Motor neuron (in vitro differentiated cells): Measurements from ENCODE around the gene GGCX. TPM values are rescaled to one million over a fixed set of nuclear protein-coding genes. Genes with fewer than 3 reads are reported as not detected.
"Not testable (repeated sequence)": the region's sequence is repeated elsewhere in the genome, so short reads cannot be mapped to it uniquely, and the experiment has no call there.

Experiments
- ATAC-seq, 8 experiments: fragments of 200-7000 bp; cut with Tn5 transposase; replicated peaks in 6 of 8; 2 replicates each; pipeline ENCODE4 v1.8.0; 2021; ENCODE audit warnings: mild to moderate bottlenecking in 8 of 8, moderate library complexity in 8 of 8
- H3K27ac ChIP-seq, 2 donors: fragments of 250-450 bp; sonication (Bioruptor Pico); 2 replicates each; pipeline ENCODE4 v1.9.0; 2021; ENCODE audit warnings: antibody characterized with exemption in 2 of 2, mild to moderate bottlenecking in 2 of 2, moderate library complexity in 1 of 2
- H3K4me1 ChIP-seq, 2 donors: fragments of 250-450 bp; sonication (Bioruptor Pico); replicated peaks in 1 of 2; 2 replicates each; pipeline ENCODE4 v1.6.1; 2021; ENCODE audit warnings: antibody characterized with exemption in 2 of 2, mild to moderate bottlenecking in 2 of 2, moderate library complexity in 1 of 2
- H3K4me3 ChIP-seq, 5 donors: fragments of 250-450 bp; sonication (Bioruptor Pico); 2 replicates each; pipeline ENCODE4 v1.9.0; 2021; ENCODE audit warnings: antibody characterized with exemption in 5 of 5, mild to moderate bottlenecking in 5 of 5, moderate library complexity in 4 of 5
- WGBS, 10 experiments: fragments of 450-650 bp; shearing (Covaris generic); methylation state at CpG; one replicate each; pipeline ENCODE4 v1.0.0; 2022; 5-methylcytosine and 5-hydroxymethylcytosine counted together
- in situ Hi-C, 9 experiments: fragments of 400-800 bp; cut with MboI; loops; one replicate each; pipeline ENCODE4 v1.15.0; 2021; ENCODE audit warnings: low sequenced_read_pairs in 9 of 9, low pct_unique_long_range_greater_than_20kb in 2 of 9; ENCODE audit not compliant: unreplicated experiment in 9 of 9
- total RNA-seq, 8 experiments: library from RNA; unstranded; fragments of 300-600 nt; gene quantifications; 2 replicates each; pipeline versions ENCODE4 v1.2.3 to v1.2.4, GENCODE V29; 2022

GGCX gene
- total RNA-seq, 8 experiments from 2014 or later: 16.1 to 40.2 (median 26.6) TPM

DNA sequence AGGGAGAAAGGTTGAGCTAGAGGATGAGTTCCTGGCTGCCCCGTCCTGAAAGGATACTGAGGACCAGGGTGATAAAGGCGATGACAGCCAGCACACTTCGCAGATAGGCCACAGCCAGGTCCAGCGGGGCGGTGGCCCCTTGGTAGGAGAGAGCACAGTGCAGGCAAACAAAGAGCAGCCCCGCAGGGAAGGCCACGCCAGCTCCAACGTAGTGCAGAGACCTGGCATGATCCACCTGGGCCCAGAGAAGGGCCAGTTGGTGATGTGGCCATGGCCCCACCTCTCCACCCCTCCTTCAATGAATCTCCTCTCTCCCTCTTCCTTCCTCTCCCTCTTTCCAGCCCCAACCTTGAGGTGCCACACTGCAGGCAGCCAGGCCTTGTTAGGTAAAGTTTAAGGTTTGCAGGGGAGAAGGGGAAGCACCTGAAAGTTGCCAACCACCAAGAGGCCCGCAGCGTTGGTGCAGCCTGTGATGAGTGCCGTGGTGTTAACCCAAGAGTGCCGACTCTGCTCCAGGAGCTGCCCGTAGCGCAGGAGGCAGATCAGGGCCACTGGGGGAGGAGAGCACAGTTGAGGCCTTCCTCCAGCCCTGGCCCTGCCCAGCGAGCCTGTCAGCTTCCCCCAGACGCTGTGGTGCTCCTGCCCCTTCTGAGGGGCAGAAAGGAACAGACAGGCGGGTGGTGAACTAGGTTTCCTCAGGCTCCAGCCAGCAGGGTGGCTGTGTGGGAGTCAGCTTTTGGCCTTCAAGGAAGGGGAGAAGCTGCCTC is 38.4 kb upstream of the GGCX start:
- no peak for ATAC-seq
- in situ Hi-C loops: no loop called here
- peaks cover 17 to 19% of the 10 kb centered on the region in 2 donors for H3K4me1 ChIP-seq
- no peak overlapping the region for H3K27ac ChIP-seq
- H3K4me3 ChIP-seq: no peak overlapping the region
- WGBS, 10 experiments: 70 to 100% (median 93%) methylated on average over 1 to 5 of the region's 17 CpGs; no CpG with 5 or more reads in 5 of the 10 experiments

- peaks cover 19 to 21% of the 10 kb centered on the region in 2 donors for H3K4me1 ChIP-seq
- no peak for ATAC-seq
- no peak overlapping the region for H3K4me3 ChIP-seq
- in situ Hi-C loops: no loop called here
- WGBS, 10 experiments: 27 to 88% (median 79%) methylated on average over 2 to 11 of the region's 14 CpGs; no CpG with 5 or more reads in 5 of the 10 experiments
- H3K27ac ChIP-seq: no peak overlapping the region
These were observed 37.5 kb upstream of the GGCX start for GRCh38 chr2:85598594-85599340.

DNA sequence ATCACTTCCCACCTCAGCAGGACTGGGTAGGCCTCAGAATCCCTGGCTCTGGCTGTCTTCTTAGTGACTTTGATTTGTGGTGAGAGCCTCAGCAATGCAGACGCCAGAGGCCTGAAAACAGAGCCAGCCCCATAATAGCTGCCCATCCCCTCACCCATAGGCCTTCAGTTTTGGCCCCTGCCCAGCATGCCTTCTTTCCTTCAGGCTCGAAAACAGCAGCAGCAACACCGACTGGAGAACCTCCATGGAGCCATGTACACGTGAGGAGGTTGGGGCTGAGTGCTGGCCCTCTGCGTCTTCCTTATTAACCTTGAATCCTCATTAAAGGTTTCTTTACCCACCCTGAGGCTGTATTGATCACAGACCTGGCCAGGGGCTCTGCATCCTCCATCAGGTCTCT is 35.9 kb upstream of the GGCX start:
- H3K4me1 ChIP-seq: peaks cover 15 to 17% of the 10 kb centered on the region in 2 donors
- no peak overlapping the region for H3K4me3 ChIP-seq
- no peak for ATAC-seq
- in situ Hi-C loops: no loop called here
- H3K27ac ChIP-seq: no peak overlapping the region
- 60 to 100% (median 74%) methylated on average over 1 to 5 of the region's 5 CpGs; no CpG with 5 or more reads in 6 of the 10 experiments for WGBS, 10 experiments

DNA sequence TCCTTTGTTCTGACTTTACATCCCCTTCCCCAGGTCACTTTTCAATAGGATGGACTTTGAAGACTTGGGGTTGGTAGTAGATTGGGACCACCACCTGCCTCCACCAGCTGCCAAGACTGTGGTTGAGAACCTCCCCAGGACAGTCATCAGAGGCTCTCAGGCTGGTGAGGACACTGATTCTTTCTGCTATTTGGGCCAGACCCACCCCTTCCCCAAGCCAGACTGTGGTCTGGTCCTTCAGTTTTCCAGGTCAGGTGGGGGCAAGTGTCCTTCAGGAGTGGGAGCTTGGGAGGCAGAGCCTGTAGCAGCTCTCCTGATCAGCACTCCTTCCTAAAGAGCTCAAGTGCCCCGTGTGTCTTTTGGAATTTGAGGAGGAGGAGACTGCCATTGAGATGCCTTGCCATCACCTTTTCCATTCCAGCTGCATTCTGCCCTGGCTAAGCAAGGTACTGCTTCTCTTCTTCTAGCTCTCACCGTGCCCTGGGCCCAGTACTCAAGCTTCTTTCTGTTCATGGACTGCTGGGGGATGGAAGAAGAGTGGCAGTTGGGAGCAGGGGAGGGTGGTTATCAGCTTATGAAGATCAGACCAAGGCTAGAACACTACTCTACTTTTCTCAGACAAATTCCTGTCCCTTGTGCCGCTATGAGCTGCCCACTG is 35.3 kb upstream of the GGCX start:
- 83 to 100% (median 100%) methylated on average over 1 of the region's 3 CpGs; no CpG with 5 or more reads in 5 of the 10 experiments for WGBS, 10 experiments
- H3K27ac ChIP-seq: no peak overlapping the region
- in situ Hi-C loops: no loop called here
- H3K4me1 ChIP-seq: peaks cover 13 to 16% of the 10 kb centered on the region in 2 donors
- ATAC-seq: no peak
- peak overlapping the region; percentile 48 to 96 (median 86) for H3K4me3 ChIP-seq

DNA sequence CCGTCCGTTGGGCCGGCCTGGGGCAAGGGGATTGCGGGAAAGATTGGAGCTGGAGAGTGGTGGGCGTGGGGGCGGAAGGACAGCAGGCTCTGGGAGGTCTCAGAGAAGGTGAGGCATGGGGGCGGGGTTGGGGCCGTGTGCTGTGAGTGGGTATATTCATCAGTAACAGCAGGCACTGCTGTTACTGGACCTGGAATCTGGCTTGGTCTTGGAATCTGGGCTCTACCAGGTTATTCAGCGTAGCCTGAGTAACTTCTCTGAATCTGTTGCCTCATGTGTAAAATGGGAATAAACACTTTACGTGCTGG is 34.7 kb upstream of the GGCX start:
- in situ Hi-C loops: no loop called here
- Histone ChIP-seq H3K4me3 (peak overlapping the region; percentile 48 to 96 (median 86)), H3K27ac (peak overlapping the region; percentile 81 to 95), H3K4me1 (peaks cover 10 to 13% of the 10 kb centered on the region in 2 donors)
- ATAC-seq: peak in 7 of 8 experiments; percentile 6 to 28 (median 21)
- WGBS, 10 experiments: 0 to 35% (median 0%) methylated on average over 1 to 3 of the region's 10 CpGs; no CpG with 5 or more reads in 6 of the 10 experiments

DNA sequence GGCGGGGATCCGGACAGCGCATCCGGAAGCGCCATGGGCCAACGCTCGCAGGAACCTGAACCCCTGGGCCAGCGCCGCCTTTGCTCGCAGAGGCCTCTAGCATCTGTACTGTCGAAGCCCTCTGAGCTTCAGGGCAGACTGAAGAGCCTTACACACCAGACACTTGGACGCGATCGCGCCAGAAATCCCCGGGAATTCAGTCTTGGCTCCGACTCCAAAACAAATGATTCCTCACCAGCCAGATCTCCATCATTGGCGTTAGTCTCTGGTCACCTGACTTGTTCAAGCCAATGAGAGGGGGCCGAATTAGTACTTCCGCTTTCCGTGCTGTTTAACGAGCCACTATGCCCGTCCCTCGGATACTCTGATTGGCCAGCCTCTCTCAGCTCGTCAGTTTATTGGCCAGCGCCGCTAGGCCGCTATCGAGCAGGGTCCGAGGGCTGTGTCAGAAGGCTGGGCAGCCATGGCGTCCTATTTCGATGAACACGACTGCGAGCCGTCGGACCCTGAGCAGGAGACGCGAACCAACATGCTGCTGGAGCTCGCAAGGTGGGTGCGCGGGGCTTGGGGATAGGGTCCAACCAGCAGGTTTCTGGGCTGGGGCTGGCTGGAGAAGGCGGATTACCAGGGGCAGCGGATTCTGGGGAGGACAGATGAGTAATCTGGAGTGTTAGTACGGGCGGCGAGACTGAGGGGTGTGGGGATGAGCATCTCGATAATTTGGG is 34.2 kb upstream of the GGCX start, which contains the start of gene RNF181:
RNF181 (plus strand) TSS at position 445 of the 725 bp plus-strand sequence; CDS start at position 464, 19 bp downstream.
- in situ Hi-C loops: no loop called here

GRCh38 chr2:85594715-85595300 is 33.5 kb upstream of the GGCX start:
- Histone ChIP-seq H3K27ac (peak overlapping the region; percentile 75 to 95), H3K4me1 (peaks cover 10 to 13% of the 10 kb centered on the region in 2 donors), H3K4me3 (peak overlapping the region; percentile 48 to 96 (median 86))
- no peak for ATAC-seq
- 0 to 33% (median 17%) methylated on average over 1 to 11 of the region's 13 CpGs; no CpG with 5 or more reads in 3 of the 10 experiments for WGBS, 10 experiments
- in situ Hi-C loops: no loop called here

More for the DNA sequence above, 34.2 kb upstream of the GGCX start, which contains the start of gene RNF181:
- WGBS, 10 experiments: 0 to 1% (median 0%) methylated on average over 1 to 30 of the region's 47 CpGs; no CpG with 5 or more reads in 4 of the 10 experiments
- H3K27ac ChIP-seq: peak within 1 kb of the TSS; percentile 81 to 95
- ATAC-seq: peak; percentile 90 to 99 (median 99)
- peak within 1 kb of the TSS; percentile 48 to 96 (median 86) for H3K4me3 ChIP-seq
- peaks cover 10 to 13% of the 10 kb centered on the region in 2 donors for H3K4me1 ChIP-seq

GRCh38 chr2:85593023-85593422 is 31.7 kb upstream of the GGCX start:
- Histone ChIP-seq H3K27ac (no peak overlapping the region), H3K4me3 (no peak overlapping the region), H3K4me1 (peaks cover 10 to 13% of the 10 kb centered on the region in 2 donors)
- no peak for ATAC-seq
- WGBS, 10 experiments: 30 to 67% (median 40%) methylated on average over 1 to 2 of the region's 3 CpGs; no CpG with 5 or more reads in 7 of the 10 experiments
- in situ Hi-C loops: no loop called here

GRCh38 chr2:85592299-85592698 is 31.0 kb upstream of the GGCX start:
- 67 to 87% (median 81%) methylated on average over 1 to 9 of the region's 9 CpGs; no CpG with 5 or more reads in 7 of the 10 experiments for WGBS, 10 experiments
- H3K27ac ChIP-seq, H3K4me3 ChIP-seq, ATAC-seq, in situ Hi-C loops: not testable (repeated sequence)
- peaks cover 10 to 13% of the 10 kb centered on the region in 2 donors for H3K4me1 ChIP-seq

DNA sequence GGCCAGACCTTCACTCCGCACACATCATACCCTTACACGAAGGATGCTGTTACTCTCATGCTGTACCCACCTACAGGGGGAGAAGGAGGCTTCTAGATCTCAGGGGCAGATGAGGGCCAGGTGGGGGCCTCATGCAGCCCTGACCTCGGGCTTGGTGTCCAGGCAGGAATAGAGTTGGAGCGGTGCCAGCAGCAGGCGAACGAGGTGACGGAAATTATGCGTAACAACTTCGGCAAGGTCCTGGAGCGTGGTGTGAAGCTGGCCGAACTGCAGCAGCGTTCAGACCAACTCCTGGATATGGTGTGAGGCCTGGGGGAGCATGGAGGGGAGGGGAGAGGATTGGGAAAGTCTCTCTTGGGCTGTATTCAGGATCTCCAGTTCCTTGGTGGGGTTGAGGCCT is 30.3 kb upstream of the GGCX start:
- no peak for ATAC-seq
- no peak overlapping the region for H3K4me3 ChIP-seq
- 53 to 87% methylated on average over 3 of the region's 12 CpGs; no CpG with 5 or more reads in 8 of the 10 experiments for WGBS, 10 experiments

GRCh38 chr2:85590950-85591349 is 29.7 kb upstream of the GGCX start:
- no peak for ATAC-seq
- Histone ChIP-seq H3K27ac (no peak overlapping the region), H3K4me3 (no peak overlapping the region), H3K4me1 (peaks cover 5 to 8% of the 10 kb centered on the region in 2 donors)
- in situ Hi-C loops: no loop called here
- WGBS, 10 experiments: 42 to 63% methylated on average over 2 of the region's 2 CpGs; no CpG with 5 or more reads in 8 of the 10 experiments

More for the DNA sequence above, 30.3 kb upstream of the GGCX start:
- H3K27ac ChIP-seq: no peak overlapping the region
- in situ Hi-C loops: no loop called here
- H3K4me1 ChIP-seq: peaks cover 8 to 10% of the 10 kb centered on the region in 2 donors
